ENCODE results near the gene PCDH17.

Gene PCDH17, protein sequence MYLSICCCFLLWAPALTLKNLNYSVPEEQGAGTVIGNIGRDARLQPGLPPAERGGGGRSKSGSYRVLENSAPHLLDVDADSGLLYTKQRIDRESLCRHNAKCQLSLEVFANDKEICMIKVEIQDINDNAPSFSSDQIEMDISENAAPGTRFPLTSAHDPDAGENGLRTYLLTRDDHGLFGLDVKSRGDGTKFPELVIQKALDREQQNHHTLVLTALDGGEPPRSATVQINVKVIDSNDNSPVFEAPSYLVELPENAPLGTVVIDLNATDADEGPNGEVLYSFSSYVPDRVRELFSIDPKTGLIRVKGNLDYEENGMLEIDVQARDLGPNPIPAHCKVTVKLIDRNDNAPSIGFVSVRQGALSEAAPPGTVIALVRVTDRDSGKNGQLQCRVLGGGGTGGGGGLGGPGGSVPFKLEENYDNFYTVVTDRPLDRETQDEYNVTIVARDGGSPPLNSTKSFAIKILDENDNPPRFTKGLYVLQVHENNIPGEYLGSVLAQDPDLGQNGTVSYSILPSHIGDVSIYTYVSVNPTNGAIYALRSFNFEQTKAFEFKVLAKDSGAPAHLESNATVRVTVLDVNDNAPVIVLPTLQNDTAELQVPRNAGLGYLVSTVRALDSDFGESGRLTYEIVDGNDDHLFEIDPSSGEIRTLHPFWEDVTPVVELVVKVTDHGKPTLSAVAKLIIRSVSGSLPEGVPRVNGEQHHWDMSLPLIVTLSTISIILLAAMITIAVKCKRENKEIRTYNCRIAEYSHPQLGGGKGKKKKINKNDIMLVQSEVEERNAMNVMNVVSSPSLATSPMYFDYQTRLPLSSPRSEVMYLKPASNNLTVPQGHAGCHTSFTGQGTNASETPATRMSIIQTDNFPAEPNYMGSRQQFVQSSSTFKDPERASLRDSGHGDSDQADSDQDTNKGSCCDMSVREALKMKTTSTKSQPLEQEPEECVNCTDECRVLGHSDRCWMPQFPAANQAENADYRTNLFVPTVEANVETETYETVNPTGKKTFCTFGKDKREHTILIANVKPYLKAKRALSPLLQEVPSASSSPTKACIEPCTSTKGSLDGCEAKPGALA (N-terminal part only)

GRCh38 chr13:57631596-57632275, at the start of gene PCDH17:
TSS of gene PCDH17 (plus strand) at chr13:57631744. CDS start at chr13:57632547, 803 bp downstream.
- H3K4me1 ChIP-seq (ENCODE audit: control insufficient read depth in 1 of 2, insufficient read depth in 1 of 2, low read depth in 1 of 2, low read length in 1 of 2): peaks cover 0 to 7% of the 10 kb centered on the region in 2 experiments
- H3K9me3 ChIP-seq: no peaks in the 10 kb centered on the region
- H3K27me3 ChIP-seq: peaks cover 100% of the 10 kb centered on the region
- no peaks in the 10 kb centered on the region for H3K36me3 ChIP-seq
- no peak within 1 kb of the TSS for H3K4me3 ChIP-seq (ENCODE audit: low read depth in 1 of 2, low read length in 1 of 2)
- no peak for TF ChIP-seq CTCF (IDR thresholded peaks at IDR 0.05)
- no peak within 1 kb of the TSS for H3K27ac ChIP-seq

- Histone ChIP-seq H3K9me3 (no peaks in the 10 kb centered on the region), H3K27ac (no peak overlapping the region), H3K4me3 (ENCODE audit: low read depth in 1 of 2, low read length in 1 of 2) (no peak overlapping the region), H3K4me1 (ENCODE audit: control insufficient read depth in 1 of 2, insufficient read depth in 1 of 2, low read depth in 1 of 2, low read length in 1 of 2) (no peaks in the 10 kb centered on the region), H3K27me3 (no peaks in the 10 kb centered on the region), H3K36me3 (no peaks in the 10 kb centered on the region)
- TF ChIP-seq CTCF (IDR thresholded peaks at IDR 0.05): no peak
These were observed 49.5 kb upstream of the PCDH17 start for GRCh38 chr13:57582032-57582431.

GRCh38 chr13:57583529-57583928, 48.0 kb upstream of the PCDH17 start:
- Histone ChIP-seq H3K27ac (no peak overlapping the region), H3K4me3 (ENCODE audit: low read depth in 1 of 2, low read length in 1 of 2) (no peak overlapping the region), H3K27me3 (no peaks in the 10 kb centered on the region), H3K36me3 (no peaks in the 10 kb centered on the region), H3K9me3 (no peaks in the 10 kb centered on the region), H3K4me1 (ENCODE audit: control insufficient read depth in 1 of 2, insufficient read depth in 1 of 2, low read depth in 1 of 2, low read length in 1 of 2) (no peaks in the 10 kb centered on the region)
- TF ChIP-seq CTCF (IDR thresholded peaks at IDR 0.05): no peak

DNA sequence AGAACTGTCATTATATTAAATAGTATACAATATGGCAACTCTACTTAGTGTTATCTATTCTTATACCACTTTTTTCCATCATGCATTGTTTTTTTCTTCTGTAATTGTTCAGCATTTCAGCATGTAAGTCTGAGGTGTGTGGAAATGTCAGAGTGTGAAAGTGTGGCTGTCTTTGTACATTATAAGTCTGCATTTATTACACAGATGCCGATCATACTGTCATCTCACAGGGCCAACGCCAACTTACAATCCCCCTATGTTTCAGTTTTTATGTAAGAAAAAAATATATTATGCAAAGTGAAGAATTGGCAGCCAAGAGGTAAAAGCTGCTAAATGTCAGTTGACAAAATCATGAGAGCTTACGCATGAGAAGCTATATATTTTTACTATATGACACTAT, 42.9 kb upstream of the PCDH17 start:
- H3K27ac ChIP-seq: no peak overlapping the region
- TF ChIP-seq CTCF (IDR thresholded peaks at IDR 0.05): no peak
- no peaks in the 10 kb centered on the region for H3K9me3 ChIP-seq

DNA sequence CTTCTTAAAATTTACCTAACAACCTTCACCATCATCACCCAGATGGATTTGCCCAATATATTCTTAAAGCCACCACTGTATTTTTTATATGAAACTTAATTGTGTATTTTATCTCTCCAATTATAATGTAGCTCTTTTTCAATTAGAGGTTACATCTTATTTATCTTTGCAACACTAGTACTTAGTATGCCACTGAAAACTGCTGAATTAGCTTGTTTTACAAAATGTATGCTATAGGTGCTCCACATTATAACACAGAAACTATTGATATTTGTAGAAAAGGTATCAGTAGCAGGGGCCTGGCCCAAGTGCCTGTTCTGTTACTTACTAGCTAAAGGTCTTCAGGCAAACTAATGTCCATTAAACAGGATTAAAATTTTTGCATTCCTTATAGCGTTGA, 35.8 kb upstream of the PCDH17 start:
- Histone ChIP-seq H3K4me1 (ENCODE audit: control insufficient read depth in 1 of 2, insufficient read depth in 1 of 2, low read depth in 1 of 2, low read length in 1 of 2) (no peaks in the 10 kb centered on the region), H3K27ac (no peak overlapping the region), H3K27me3 (no peaks in the 10 kb centered on the region), H3K9me3 (no peaks in the 10 kb centered on the region), H3K4me3 (ENCODE audit: low read depth in 1 of 2, low read length in 1 of 2) (no peak overlapping the region), H3K36me3 (no peaks in the 10 kb centered on the region)
- TF ChIP-seq CTCF (IDR thresholded peaks at IDR 0.05): no peak

More for the DNA sequence above, 42.9 kb upstream of the PCDH17 start:
- H3K4me3 ChIP-seq (ENCODE audit: low read depth in 1 of 2, low read length in 1 of 2): no peak overlapping the region
- H3K27me3 ChIP-seq: no peaks in the 10 kb centered on the region
- no peaks in the 10 kb centered on the region for H3K4me1 ChIP-seq (ENCODE audit: control insufficient read depth in 1 of 2, insufficient read depth in 1 of 2, low read depth in 1 of 2, low read length in 1 of 2)
- no peaks in the 10 kb centered on the region for H3K36me3 ChIP-seq
